ENCODE data around the gene MRPS16. TPM values are rescaled to one million over a fixed set of nuclear protein-coding genes. Genes with fewer than 3 reads are reported as not detected.

Gene MRPS16
- total RNA-seq, 1 experiment from 2014 or later, result 275 TPM

DNA sequence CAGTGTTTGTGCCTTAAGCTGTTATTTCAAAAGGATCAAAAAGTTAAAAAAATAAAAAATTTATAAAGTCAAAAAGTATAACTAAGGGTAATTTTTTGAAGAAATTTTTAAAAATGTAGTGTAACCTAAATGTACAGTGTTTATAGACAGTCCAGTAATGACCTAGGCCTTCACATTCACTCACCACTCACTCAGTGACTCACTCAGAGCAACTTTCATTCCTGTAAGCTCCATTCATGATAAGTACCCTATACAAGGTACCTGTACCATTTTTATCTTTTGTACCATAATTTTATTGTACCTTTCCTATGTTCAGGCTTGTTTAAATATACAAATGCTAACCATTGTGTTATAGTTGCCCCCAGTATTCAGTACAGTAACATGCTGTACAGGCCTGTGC lies 26.9 kb downstream of the MRPS16 start:
- intact Hi-C loops (cut with micrococcal nuclease), result no loop called here
- Histone ChIP-seq H3K36me3 (ENCODE audit: low read depth, low read length) (no peaks in the 10 kb centered on the region; the same call in 1 of the 2 replicates), H2AFZ (ENCODE audit: low read length) (no peak overlapping the region), H3K4me2 (ENCODE audit: low read length) (no peak overlapping the region), H3K9me3 (ENCODE audit: low read length) (no peaks in the 10 kb centered on the region), H4K20me1 (ENCODE audit: low read length) (no peaks in the 10 kb centered on the region), H3K27me3 (ENCODE audit: low read length) (no peaks in the 10 kb centered on the region), H3K79me2 (ENCODE audit: low read length) (no peaks in the 10 kb centered on the region), H3K27ac (ENCODE audit: low read length) (no peak overlapping the region), H3K4me3 (ENCODE audit: low read length) (no peak overlapping the region), H3F3A (ENCODE audit: low read length, unreplicated experiment) (no peaks in the 10 kb centered on the region), H3K9me2 (replicated peaks; ENCODE audit: low read length) (no peaks in the 10 kb centered on the region), H3K9ac (ENCODE audit: low read length) (no peak overlapping the region), H3K4me1 (ENCODE audit: insufficient read depth, low read length) (no peaks in the 10 kb centered on the region; the same call in 1 of the 2 replicates)
- peak; percentile 86 for ATAC-seq
- no TSS peak for BruUV-seq (replicated peaks)
- TF ChIP-seq EZH2phosphoT487 (IDR thresholded peaks at IDR 0.05; ENCODE audit: borderline replicate concordance, low read length) (no peak), EZH2 (IDR thresholded peaks at IDR 0.05; ENCODE audit: low read length, unreplicated experiment) (no peak)
- TF ChIP-seq, protein P1, sequence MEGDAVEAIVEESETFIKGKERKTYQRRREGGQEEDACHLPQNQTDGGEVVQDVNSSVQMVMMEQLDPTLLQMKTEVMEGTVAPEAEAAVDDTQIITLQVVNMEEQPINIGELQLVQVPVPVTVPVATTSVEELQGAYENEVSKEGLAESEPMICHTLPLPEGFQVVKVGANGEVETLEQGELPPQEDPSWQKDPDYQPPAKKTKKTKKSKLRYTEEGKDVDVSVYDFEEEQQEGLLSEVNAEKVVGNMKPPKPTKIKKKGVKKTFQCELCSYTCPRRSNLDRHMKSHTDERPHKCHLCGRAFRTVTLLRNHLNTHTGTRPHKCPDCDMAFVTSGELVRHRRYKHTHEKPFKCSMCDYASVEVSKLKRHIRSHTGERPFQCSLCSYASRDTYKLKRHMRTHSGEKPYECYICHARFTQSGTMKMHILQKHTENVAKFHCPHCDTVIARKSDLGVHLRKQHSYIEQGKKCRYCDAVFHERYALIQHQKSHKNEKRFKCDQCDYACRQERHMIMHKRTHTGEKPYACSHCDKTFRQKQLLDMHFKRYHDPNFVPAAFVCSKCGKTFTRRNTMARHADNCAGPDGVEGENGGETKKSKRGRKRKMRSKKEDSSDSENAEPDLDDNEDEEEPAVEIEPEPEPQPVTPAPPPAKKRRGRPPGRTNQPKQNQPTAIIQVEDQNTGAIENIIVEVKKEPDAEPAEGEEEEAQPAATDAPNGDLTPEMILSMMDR (conservative IDR thresholded peaks at IDR 0.05; ENCODE audit: low read depth, low read length), result no peak
- peak; percentile 77 for DNase-seq
- ChIA-PET CTCF (interaction anchor here (0.6 kb wide), 1 partner anchor 133 kb away, joined by 4 read pairs; no protein-coding TSS in a partner anchor), POLR2A (ENCODE audit: unreplicated experiment) (interaction anchor here (0.5 to 1.3 kb wide), 3 partner anchors 16 to 504 kb away, joined by 3 to 16 read pairs (median 8); no protein-coding TSS in a partner anchor)

DNA sequence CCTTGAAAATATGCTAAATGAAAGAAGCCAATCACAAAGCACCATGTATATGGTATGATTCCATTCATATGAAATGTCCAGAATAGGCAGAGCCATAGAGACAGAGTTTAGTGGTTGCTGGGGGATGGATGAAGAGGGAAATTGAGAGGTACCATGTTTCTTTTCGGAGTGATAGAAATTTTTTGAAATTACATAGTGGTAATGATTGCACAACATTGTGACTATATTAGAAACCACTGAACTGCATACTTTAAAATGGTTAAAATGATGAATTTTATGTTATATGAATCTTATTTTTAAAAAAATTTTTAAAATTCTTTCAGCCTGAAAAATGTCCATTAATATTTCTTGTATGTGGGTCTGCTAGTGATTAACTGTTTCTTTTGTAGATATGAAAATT lies 31.5 kb downstream of the MRPS16 start:
- DNase-seq (no peak), ATAC-seq (no peak)
- TF ChIP-seq EZH2 (IDR thresholded peaks at IDR 0.05; ENCODE audit: low read length, unreplicated experiment), result no peak
- TF ChIP-seq EZH2phosphoT487 (IDR thresholded peaks at IDR 0.05; ENCODE audit: borderline replicate concordance, low read length), result no peak
- TF ChIP-seq, protein P1 (conservative IDR thresholded peaks at IDR 0.05; ENCODE audit: low read depth, low read length), result no peak
- Histone ChIP-seq H3K9ac (ENCODE audit: low read length) (no peak overlapping the region), H4K20me1 (ENCODE audit: low read length) (no peaks in the 10 kb centered on the region), H3K4me1 (ENCODE audit: insufficient read depth, low read length) (no peaks in the 10 kb centered on the region; the same call in 1 of the 2 replicates), H2AFZ (ENCODE audit: low read length) (no peak overlapping the region), H3K36me3 (ENCODE audit: low read depth, low read length) (peaks cover 16% of the 10 kb centered on the region), H3K27ac (ENCODE audit: low read length) (no peak overlapping the region), H3F3A (ENCODE audit: low read length, unreplicated experiment) (no peaks in the 10 kb centered on the region), H3K9me2 (replicated peaks; ENCODE audit: low read length) (no peaks in the 10 kb centered on the region), H3K79me2 (ENCODE audit: low read length) (no peaks in the 10 kb centered on the region), H3K4me3 (ENCODE audit: low read length) (no peak overlapping the region), H3K27me3 (ENCODE audit: low read length) (no peaks in the 10 kb centered on the region), H3K4me2 (ENCODE audit: low read length) (no peak overlapping the region), H3K9me3 (ENCODE audit: low read length) (no peaks in the 10 kb centered on the region)
- no TSS peak for BruUV-seq (replicated peaks)
- intact Hi-C loops (cut with micrococcal nuclease), result no loop called here
- ChIA-PET POLR2A (ENCODE audit: unreplicated experiment) (no interaction called here), CTCF (no interaction called here)

DNA sequence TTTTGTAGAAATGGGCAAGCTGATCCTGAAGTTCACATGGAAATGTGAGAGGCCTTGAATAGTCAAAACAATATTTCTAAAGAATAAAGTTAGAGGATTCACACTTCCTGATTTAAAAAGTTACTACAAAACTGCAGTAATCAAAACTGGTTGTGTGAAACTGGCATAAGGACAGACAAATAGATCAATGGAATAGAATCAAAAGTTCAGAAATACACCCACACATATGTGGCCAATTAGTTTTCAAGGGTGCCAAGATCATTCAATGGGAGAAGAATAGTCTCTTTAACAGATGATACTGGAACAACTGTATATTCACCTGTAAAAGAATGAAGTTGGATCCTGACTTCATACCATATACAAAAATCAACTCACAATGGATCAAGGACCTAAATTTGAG lies 33.1 kb downstream of the MRPS16 start:
- Histone ChIP-seq H3K4me2 (ENCODE audit: low read length) (no peak overlapping the region), H3K4me1 (ENCODE audit: insufficient read depth, low read length) (no peaks in the 10 kb centered on the region), H2AFZ (ENCODE audit: low read length) (no peak overlapping the region), H3K27me3 (ENCODE audit: low read length) (no peaks in the 10 kb centered on the region), H3F3A (ENCODE audit: low read length, unreplicated experiment) (no peaks in the 10 kb centered on the region), H3K4me3 (ENCODE audit: low read length) (no peak overlapping the region), H3K36me3 (ENCODE audit: low read depth, low read length) (peaks cover 19% of the 10 kb centered on the region), H3K9me2 (replicated peaks; ENCODE audit: low read length) (no peaks in the 10 kb centered on the region), H3K79me2 (ENCODE audit: low read length) (no peaks in the 10 kb centered on the region), H3K27ac (ENCODE audit: low read length) (no peak overlapping the region), H3K9ac (ENCODE audit: low read length) (no peak overlapping the region), H3K9me3 (ENCODE audit: low read length) (no peaks in the 10 kb centered on the region), H4K20me1 (ENCODE audit: low read length) (no peaks in the 10 kb centered on the region)
- intact Hi-C loops (cut with micrococcal nuclease), result loop anchor here (1.0 kb wide), 1 partner anchor 51 kb away; the partner anchor contains the start of genes ECD and FAM149B1
- no TSS peak for BruUV-seq (replicated peaks)
- CTCF ChIA-PET, result interaction anchor here (0.5 to 1.3 kb wide), 3 partner anchors 51 to 311 kb away, joined by 4 to 5 read pairs (median 4); partner anchors contain the start of genes ECD, FAM149B1 and P4HA1
- no peak for DNase-seq
- no peak for ATAC-seq
- POLR2A ChIA-PET (ENCODE audit: unreplicated experiment), result interaction anchor here (0.7 kb wide), 1 partner anchor 122 kb away, joined by 7 read pairs; no protein-coding TSS in a partner anchor
- no peak for TF ChIP-seq EZH2 (IDR thresholded peaks at IDR 0.05; ENCODE audit: low read length, unreplicated experiment)
- TF ChIP-seq, protein P1 (conservative IDR thresholded peaks at IDR 0.05; ENCODE audit: low read depth, low read length), result no peak
- no peak for TF ChIP-seq EZH2phosphoT487 (IDR thresholded peaks at IDR 0.05; ENCODE audit: borderline replicate concordance, low read length)
